Measurements from ENCODE around the gene MRFAP1L1. TPM values are rescaled to one million over a fixed set of nuclear protein-coding genes. Genes with fewer than 3 reads are reported as not detected.
A peak's percentile ranks its signal among the peaks of the same experiment; 100 is the strongest.

Gene MRFAP1L1
- total RNA-seq, 1 experiment from 2014 or later = 40.6 TPM

DNA sequence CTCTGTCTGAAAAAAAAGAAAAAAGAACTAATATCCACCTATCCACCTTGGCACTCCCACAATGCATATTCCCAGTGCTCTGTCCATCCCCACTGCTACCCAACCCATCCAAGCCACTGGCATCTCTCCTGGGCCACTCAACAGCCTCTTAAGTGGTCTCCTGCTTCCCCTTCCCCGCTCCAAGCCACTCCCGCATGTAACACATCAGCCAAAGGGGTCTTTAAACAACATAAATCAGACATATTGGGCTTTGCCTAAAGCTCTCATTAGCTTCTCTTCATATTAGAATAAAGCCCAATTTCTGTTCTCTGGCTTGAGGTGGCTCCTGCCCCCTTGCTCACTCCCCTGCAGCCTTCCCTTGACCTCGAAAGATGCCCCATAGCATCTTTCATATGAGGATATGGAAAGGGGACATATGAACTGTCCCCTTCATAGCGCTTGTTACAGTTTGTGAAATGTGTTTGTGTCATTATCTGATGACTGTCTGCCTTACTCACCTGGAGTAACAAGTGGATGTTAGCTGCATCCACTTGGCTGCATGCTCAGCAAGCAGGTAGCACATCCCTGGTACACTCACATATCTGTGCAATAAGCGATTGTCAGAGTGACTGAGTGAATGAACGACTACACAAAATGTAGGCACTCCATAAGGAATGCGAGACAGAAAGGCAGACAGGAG, 9.4 kb upstream of the MRFAP1L1 start:
- no peak for DNase-seq (ENCODE audit: extremely low read depth, low read depth)

DNA sequence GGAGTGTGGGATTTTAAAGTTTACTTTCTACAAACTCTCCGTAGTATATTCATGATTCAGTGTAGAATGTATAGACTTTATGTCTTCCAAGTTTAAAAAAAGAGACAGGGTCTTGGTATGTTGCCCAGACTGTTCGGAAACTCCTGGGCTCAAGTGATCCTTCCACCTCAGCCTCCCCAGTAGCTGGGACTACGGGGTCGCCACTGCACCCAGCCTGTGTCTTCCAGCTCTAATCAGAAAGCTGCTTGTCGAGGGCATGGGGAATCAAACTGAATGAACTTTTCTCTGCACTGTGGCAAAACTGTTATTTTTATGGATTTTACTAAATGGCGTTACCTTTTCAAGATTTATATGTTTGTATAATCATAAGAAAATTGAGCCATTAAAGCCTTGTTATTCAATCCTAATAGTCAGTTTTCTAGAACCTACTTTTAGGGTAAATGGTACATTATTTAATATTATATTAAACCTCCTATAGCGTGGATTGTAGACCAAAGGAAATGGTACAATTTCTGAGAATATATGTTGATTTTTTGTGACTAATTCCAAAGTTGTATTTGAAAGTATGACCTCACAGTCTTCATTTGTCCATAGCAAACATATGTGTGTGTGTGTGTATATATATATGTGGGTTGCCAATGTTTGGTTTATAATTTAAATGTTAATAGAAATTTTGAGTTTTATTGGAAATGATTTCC, 7.4 kb upstream of the MRFAP1L1 start:
- no peak for DNase-seq (ENCODE audit: extremely low read depth, low read depth)

DNA sequence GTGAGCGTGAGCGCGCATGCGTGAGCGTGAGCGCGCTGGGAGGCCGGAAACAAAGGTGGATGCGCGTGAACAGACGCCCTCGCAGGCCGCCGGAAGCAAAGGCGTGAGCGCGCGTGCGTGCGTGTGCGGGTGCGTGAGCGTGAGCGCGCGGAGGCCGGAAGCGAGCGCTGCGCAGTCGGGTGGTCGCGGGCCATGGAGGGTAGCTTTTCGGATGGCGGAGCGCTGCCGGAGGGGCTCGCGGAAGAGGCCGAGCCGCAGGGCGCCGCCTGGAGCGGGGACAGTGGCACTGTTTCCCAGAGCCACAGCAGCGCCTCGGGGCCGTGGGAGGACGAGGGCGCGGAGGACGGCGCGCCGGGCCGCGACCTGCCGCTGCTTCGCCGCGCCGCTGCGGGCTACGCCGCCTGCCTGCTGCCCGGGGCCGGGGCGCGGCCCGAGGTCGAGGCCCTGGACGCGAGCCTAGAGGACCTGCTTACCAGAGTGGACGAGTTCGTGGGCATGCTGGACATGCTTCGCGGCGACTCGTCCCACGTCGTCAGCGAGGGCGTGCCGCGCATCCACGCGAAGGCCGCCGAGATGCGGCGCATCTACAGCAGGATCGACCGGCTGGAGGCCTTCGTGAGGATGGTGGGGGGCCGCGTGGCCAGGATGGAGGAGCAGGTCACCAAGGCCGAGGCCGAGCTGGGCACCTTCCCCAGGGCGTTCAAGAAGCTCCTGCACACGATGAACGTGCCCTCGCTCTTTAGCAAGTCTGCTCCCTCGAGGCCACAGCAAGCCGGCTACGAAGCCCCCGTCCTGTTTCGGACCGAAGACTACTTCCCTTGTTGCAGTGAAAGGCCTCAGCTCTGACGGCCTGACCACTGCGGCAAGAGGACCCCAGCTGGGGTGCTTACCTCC, 6.6 kb upstream of the MRFAP1L1 start, which contains the start of gene BLOC1S4:
Gene BLOC1S4 (plus strand): TSS at position 157 of the 894 bp plus-strand sequence. CDS start 36 bp downstream, at position 193.
- peak; percentile 72 for DNase-seq (ENCODE audit: extremely low read depth, low read depth)

- no peak for DNase-seq (ENCODE audit: extremely low read depth, low read depth)
These were observed 6.0 kb upstream of the MRFAP1L1 start for GRCh38 chr4:6715704-6716017.

GRCh38 chr4:6714954-6715353, 5.3 kb upstream of the MRFAP1L1 start:
- DNase-seq (ENCODE audit: extremely low read depth, low read depth) = no peak

- no peak for DNase-seq (ENCODE audit: extremely low read depth, low read depth)
These were observed 1.3 kb upstream of the MRFAP1L1 start for GRCh38 chr4:6710996-6711395.

DNA sequence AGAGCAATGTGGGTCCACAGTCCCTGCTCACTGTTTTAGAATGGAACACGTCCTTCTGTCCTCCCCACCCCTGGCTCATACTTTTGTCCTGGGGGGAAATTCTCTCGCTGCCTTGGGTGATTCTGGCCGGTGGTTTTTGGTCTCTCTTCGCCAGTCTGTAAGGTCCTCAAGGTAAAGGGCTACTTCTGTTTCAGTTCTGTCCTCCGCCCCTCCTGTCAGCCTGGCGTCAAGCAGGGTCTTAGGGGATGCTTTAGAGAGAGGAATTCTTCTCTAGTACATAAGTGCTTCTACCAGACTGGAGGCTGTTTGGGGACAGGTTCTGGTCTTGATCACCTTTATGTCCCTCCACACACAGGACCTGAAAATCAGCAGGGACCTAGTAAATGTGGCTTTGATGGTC, 617 bp upstream of the MRFAP1L1 start:
- no peak for DNase-seq (ENCODE audit: extremely low read depth, low read depth)

DNA sequence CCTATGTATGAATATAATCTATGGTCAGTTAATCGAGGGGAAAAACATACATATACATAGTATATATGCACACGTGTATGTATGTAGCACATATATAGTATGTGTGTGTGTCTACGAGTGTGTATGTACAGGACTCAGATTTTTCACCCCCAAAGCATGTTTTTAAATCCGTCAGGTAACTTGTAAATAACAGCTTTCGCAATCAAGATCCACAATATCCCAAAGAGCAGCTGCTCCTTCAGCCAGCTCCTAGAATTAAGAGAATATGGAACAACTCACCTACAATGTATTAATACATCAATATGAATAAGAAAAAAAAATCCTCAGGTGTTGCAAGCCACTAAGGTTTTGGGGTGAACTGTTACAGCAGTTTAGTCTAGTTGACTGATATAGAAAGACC, 3.5 kb downstream of the MRFAP1L1 start:
- DNase-seq (ENCODE audit: extremely low read depth, low read depth) = no peak

GRCh38 chr4:6705646-6706045, 4.0 kb downstream of the MRFAP1L1 start:
- DNase-seq (ENCODE audit: extremely low read depth, low read depth) = no peak

DNA sequence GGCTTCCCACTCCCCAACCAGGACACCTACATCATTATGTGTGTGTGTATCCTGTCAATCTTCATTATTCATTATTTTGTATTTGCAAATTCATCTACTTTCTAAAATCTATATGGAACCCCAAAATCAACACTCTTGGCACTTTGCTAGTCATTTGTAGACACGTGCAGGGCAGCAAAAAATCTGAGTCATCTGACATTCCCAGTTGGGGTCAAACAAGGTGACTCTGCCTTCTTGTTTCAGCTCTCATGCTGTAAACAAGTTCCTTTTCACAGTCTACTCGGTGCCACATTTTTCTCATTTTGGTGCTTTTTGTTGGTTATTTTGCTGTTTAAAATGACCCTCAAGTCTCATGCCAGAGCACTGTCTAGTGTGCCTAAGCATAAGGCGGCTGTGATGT, 5.9 kb downstream of the MRFAP1L1 start:
- DNase-seq (ENCODE audit: extremely low read depth, low read depth) = no peak

DNA sequence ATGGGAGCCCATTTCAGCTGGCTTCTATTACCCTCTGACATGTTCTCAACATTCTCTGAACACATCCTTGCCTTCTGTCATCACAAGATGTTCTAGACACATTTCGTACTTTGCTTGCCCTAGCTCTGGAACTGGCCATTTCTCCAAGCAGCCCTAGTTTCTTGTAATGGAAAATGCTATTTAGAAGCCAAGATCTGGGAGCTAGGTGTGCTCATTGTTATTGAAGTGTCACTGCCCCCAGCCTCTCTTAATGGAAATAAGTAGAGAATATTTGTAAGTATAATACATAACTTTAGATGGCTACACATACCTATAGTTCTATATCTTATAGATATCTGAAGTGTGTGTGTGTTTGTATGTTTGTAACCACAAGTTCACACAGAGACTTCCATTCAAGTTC, 6.9 kb downstream of the MRFAP1L1 start:
- DNase-seq (ENCODE audit: extremely low read depth, low read depth) = no peak

DNA sequence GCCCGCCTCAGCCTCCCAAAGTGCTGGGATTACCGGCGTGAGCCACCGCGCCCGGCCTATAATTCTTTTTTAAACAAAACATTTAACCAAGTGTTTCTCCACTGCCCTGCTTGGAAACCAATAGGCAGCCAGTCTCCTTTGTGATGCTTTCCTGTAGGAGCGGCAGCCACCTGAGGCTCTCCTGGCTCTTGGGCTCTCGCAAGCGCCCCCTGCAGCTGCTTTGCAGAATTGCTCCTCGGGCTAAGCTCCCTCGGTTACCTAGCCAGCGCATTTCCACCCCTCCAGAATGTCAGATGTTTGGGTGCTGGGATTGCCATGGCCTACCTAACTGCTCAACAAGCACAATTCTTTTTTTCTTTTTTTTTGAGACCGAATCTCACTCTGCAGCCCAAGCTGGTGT, 8.3 kb downstream of the MRFAP1L1 start:
- DNase-seq (ENCODE audit: extremely low read depth, low read depth) = no peak

- DNase-seq (ENCODE audit: extremely low read depth, low read depth) = no peak
These were observed 9.8 kb downstream of the MRFAP1L1 start for GRCh38 chr4:6699903-6700302.

DNA sequence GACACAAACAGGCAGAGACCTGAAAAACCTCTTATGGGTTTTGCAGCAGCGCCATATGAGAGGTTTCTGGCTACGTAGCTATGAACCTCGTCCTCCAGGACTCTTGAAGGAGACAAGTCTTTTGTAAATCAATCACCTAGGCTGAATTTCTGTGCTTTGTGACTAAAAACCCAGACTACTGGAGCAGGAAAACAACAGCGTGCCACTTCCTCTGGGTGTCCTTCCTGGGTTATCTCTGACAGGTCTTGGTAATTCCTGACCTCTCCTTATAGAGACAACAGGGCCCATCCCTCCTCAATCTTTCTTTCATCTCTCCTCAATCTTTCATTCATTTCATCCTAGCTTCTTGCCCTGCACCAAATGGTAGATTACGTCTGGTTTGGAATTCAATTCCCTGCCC, 10.3 kb downstream of the MRFAP1L1 start:
- no peak for DNase-seq (ENCODE audit: extremely low read depth, low read depth)

- DNase-seq (ENCODE audit: extremely low read depth, low read depth) = no peak
These were observed 12.5 kb downstream of the MRFAP1L1 start for GRCh38 chr4:6697131-6697530.

GRCh38 chr4:6696611-6697010, 13.1 kb downstream of the MRFAP1L1 start:
- DNase-seq (ENCODE audit: extremely low read depth, low read depth) = no peak

- DNase-seq (ENCODE audit: extremely low read depth, low read depth) = no peak
These were observed 13.7 kb downstream of the MRFAP1L1 start for GRCh38 chr4:6695660-6696610.

DNA sequence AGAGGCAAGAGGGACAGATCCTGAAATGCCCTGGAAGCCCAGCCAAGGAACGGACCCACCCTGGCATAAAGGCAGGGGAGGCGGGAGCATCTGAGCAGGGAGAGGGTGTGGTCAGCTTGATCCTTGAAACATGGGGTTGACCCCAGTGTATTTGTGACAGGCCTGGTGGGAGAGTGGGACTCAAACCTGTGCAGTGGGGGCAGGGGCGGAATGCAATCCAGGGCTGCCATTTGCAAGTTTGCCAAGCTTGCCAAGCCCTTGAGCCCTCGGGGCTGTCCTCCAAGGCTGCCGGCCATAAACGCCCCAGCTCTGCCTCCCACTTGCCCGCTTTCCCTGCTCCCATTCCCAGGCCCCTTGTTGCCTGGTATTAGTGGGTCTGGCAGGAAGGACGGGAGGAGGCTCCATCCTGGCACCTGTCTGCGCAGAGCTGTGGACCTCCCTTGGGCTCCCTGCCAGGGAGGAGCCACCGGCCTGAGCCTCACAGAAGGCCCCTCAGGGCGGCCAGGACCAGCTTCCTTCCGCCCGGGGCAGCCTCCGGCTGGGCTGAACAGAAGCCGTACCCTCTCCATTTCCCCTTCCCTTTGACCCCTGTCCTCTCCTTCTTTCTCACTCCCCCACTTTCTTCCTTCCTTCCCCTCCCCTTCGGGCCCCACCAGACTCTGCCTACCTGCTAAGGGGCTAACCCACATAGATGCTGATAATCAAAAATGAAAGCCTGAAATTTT, 15.3 kb downstream of the MRFAP1L1 start:
- DNase-seq (ENCODE audit: extremely low read depth, low read depth) = no peak

- DNase-seq (ENCODE audit: extremely low read depth, low read depth) = peak; percentile 88
These were observed 16.2 kb downstream of the MRFAP1L1 start, which contains the start of gene S100P for GRCh38 chr4:6693231-6694176. TSS of gene S100P (plus strand) at chr4:6693878. CDS start at chr4:6693933, 55 bp downstream.
